OCI-LY1 (cell line): ENCODE measurements around the gene TMEM115.

Experiments
- H2AFZ ChIP-seq: fragments of 200-600 bp; sonication (generic), shearing (Covaris generic); 2 replicates; pipeline ENCODE4 v1.6.0; 2014; ENCODE audit warnings: antibody characterized with exemption, mild to moderate bottlenecking, low read length
- H3F3A ChIP-seq: fragments of 200-600 bp; sonication (generic), shearing (Covaris generic); 2 replicates; pipeline ENCODE4 v1.6.0; 2014; ENCODE audit warnings: mild to moderate bottlenecking, antibody characterized with exemption, low read length, moderate library complexity; ENCODE audit not compliant: insufficient read depth
- H3K27ac ChIP-seq: fragments of 200-600 bp; sonication (generic); 2 replicates; pipeline ENCODE4 v1.5.1; 2014; ENCODE audit warnings: low read length, mixed run types, mild to moderate bottlenecking, low read depth; ENCODE audit not compliant: poor library complexity, severe bottlenecking
- H3K27me3 ChIP-seq: fragments of 200-600 bp; sonication (generic); 2 replicates; pipeline ENCODE4 v1.6.0; 2014; ENCODE audit warnings: antibody characterized with exemption, mild to moderate bottlenecking, low read length, moderate library complexity; ENCODE audit not compliant: insufficient read depth
- H3K36me3 ChIP-seq: fragments of 200-600 bp; sonication (generic); 2 replicates; pipeline ENCODE4 v1.6.1; 2014; ENCODE audit warnings: mild to moderate bottlenecking, antibody characterized with exemption, low read length, moderate library complexity, mixed read lengths; ENCODE audit not compliant: insufficient read depth
- H3K4me1 ChIP-seq: fragments of 200-600 bp; sonication (generic); 2 replicates; pipeline ENCODE4 v1.5.1; 2014; ENCODE audit warnings: mild to moderate bottlenecking, low read length, moderate library complexity; ENCODE audit not compliant: insufficient read depth, severe bottlenecking
- H3K4me2 ChIP-seq: fragments of 200-600 bp; sonication (generic), shearing (Covaris generic); 2 replicates; pipeline ENCODE4 v1.6.1; 2014; ENCODE audit warnings: low read length
- H3K4me3 ChIP-seq: fragments of 200-600 bp; sonication (generic); 2 replicates; pipeline ENCODE4 v1.5.1; 2014; ENCODE audit warnings: low read length, low read depth, mild to moderate bottlenecking, mixed read lengths; ENCODE audit not compliant: poor library complexity, severe bottlenecking
- H3K79me2 ChIP-seq: fragments of 200-600 bp; shearing (Covaris generic); 2 replicates; pipeline ENCODE4 v1.6.1; 2016; ENCODE audit warnings: mixed run types, low read length, mixed read lengths; ENCODE audit not compliant: insufficient read depth
- H3K9ac ChIP-seq: fragments of 200-600 bp; sonication (generic), shearing (Covaris generic); 2 replicates; pipeline ENCODE4 v1.6.1; 2014; ENCODE audit warnings: mild to moderate bottlenecking, low read length, mixed read lengths
- H3K9me2 ChIP-seq: fragments of 200-600 bp; sonication (generic), shearing (Covaris generic); 2 replicates; pipeline ENCODE4 v1.6.1; 2014; ENCODE audit warnings: low read depth, mild to moderate bottlenecking, low read length, mixed read lengths
- H3K9me3 ChIP-seq: fragments of 200-600 bp; shearing (Covaris generic); 2 replicates; pipeline ENCODE4 v1.6.1; 2014; ENCODE audit warnings: low read length, mixed read lengths
- H4K20me1 ChIP-seq: fragments of 200-600 bp; sonication (generic), shearing (Covaris generic); 2 replicates; pipeline ENCODE4 v1.6.0; 2016; ENCODE audit warnings: mild to moderate bottlenecking, low read length; ENCODE audit not compliant: insufficient read depth
- CTCF ChIP-seq: fragments of 200-600 bp; sonication (generic), shearing (Covaris generic); IDR thresholded peaks from 2 replicates; pipeline ENCODE4 v1.5.1; 2017; ENCODE audit warnings: mild to moderate bottlenecking, antibody characterized with exemption, low read length, moderate library complexity, mixed read lengths
- EZH2 ChIP-seq: fragments of 200-600 bp; sonication (generic), shearing (Covaris generic); IDR thresholded peaks from 2 replicates; pipeline ENCODE4 v1.8.0; 2017; ENCODE audit warnings: borderline replicate concordance, mixed run types, mild to moderate bottlenecking, antibody characterized with exemption, low read length, moderate library complexity, mixed read lengths

TMEM115 gene

GRCh38 chr3:50393061-50393460, 33.7 kb upstream of the TMEM115 start:
- no peaks in the 10 kb centered on the region for H3F3A ChIP-seq
- no peaks in the 10 kb centered on the region for H3K36me3 ChIP-seq
- TF ChIP-seq CTCF = no peak
- TF ChIP-seq EZH2 = no peak
- no peak overlapping the region for H3K9ac ChIP-seq
- H2AFZ ChIP-seq = no peak overlapping the region
- H3K4me2 ChIP-seq = no peak overlapping the region
- no peaks in the 10 kb centered on the region for H3K9me3 ChIP-seq
- no peaks in the 10 kb centered on the region for H4K20me1 ChIP-seq
- no peak overlapping the region for H3K27ac ChIP-seq
- H3K4me3 ChIP-seq = no peak overlapping the region
- no peaks in the 10 kb centered on the region for H3K4me1 ChIP-seq
- H3K9me2 ChIP-seq = no peaks in the 10 kb centered on the region
- H3K27me3 ChIP-seq = no peaks in the 10 kb centered on the region
- no peaks in the 10 kb centered on the region for H3K79me2 ChIP-seq

GRCh38 chr3:50392101-50392715, 32.9 kb upstream of the TMEM115 start:
- Histone ChIP-seq H3K36me3 (no peaks in the 10 kb centered on the region), H4K20me1 (no peaks in the 10 kb centered on the region), H3K27ac (no peak overlapping the region), H3K9ac (no peak overlapping the region), H3K4me2 (no peak overlapping the region), H3K4me3 (no peak overlapping the region), H2AFZ (no peak overlapping the region), H3K79me2 (no peaks in the 10 kb centered on the region), H3K4me1 (no peaks in the 10 kb centered on the region), H3K9me2 (no peaks in the 10 kb centered on the region), H3F3A (no peaks in the 10 kb centered on the region), H3K9me3 (no peaks in the 10 kb centered on the region), H3K27me3 (peaks cover 1% of the 10 kb centered on the region; the same call in 1 of the 2 replicates)
- TF ChIP-seq EZH2 (no peak), CTCF (no peak)

GRCh38 chr3:50390508-50391224, 31.3 kb upstream of the TMEM115 start:
- Histone ChIP-seq H2AFZ (no peak overlapping the region), H3K4me3 (no peak overlapping the region), H3K4me2 (no peak overlapping the region), H3K27me3 (peaks cover 6% of the 10 kb centered on the region; the same call in 1 of the 2 replicates), H4K20me1 (no peaks in the 10 kb centered on the region), H3K9ac (no peak overlapping the region), H3K9me3 (no peaks in the 10 kb centered on the region), H3K79me2 (no peaks in the 10 kb centered on the region), H3K4me1 (no peaks in the 10 kb centered on the region), H3K27ac (no peak overlapping the region), H3K9me2 (no peaks in the 10 kb centered on the region), H3F3A (no peaks in the 10 kb centered on the region), H3K36me3 (no peaks in the 10 kb centered on the region)
- TF ChIP-seq EZH2 = no peak
- TF ChIP-seq CTCF = no peak
